ENCODE data around the gene RSPRY1.

DNA sequence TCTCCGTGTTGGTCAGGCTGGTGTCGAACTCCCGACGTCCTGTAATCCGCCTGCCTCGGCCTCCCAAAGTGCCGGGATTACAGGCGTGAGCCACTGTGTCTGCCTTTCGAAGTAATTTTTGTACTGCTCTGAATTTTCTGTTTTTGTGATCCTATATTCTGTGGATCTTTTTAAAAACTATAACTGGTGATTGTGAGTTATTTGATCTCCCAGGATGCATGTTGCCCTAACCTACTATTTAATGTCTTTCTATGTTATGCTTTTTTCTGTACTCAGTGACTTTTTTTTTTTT lies 2.5 kb downstream of the RSPRY1 start:
- TF ChIP-seq, protein P1, sequence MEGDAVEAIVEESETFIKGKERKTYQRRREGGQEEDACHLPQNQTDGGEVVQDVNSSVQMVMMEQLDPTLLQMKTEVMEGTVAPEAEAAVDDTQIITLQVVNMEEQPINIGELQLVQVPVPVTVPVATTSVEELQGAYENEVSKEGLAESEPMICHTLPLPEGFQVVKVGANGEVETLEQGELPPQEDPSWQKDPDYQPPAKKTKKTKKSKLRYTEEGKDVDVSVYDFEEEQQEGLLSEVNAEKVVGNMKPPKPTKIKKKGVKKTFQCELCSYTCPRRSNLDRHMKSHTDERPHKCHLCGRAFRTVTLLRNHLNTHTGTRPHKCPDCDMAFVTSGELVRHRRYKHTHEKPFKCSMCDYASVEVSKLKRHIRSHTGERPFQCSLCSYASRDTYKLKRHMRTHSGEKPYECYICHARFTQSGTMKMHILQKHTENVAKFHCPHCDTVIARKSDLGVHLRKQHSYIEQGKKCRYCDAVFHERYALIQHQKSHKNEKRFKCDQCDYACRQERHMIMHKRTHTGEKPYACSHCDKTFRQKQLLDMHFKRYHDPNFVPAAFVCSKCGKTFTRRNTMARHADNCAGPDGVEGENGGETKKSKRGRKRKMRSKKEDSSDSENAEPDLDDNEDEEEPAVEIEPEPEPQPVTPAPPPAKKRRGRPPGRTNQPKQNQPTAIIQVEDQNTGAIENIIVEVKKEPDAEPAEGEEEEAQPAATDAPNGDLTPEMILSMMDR (IDR thresholded peaks at IDR 0.05; ENCODE audit: insufficient read depth, low read length) = no peak
- TF ChIP-seq POLR2AphosphoS5 (IDR thresholded peaks at IDR 0.05; ENCODE audit: low read depth) = no peak

Measured in HL-60 (cell line).